ENCODE measurements around the gene ARID5A.

The ARID5A gene

DNA sequence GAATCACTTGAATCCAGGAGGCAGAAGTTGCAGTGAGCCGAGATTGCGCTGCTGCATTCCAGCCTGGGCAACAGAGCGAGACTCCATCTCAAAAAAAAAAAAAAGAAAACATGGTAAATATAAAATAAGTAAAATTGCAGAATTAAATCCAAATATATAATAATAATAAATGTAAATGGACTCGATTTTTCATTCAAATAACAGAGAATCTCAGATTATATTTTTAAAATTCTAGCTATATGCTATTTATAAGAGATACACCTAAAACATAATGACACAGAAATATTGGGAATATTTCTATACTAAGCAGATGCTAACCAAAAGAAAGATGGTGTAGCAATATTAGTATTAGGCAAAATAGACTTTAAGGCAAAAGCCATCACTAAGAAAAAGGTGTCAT lies 16.3 kb upstream of the ARID5A start:
- TF ChIP-seq, protein P1, sequence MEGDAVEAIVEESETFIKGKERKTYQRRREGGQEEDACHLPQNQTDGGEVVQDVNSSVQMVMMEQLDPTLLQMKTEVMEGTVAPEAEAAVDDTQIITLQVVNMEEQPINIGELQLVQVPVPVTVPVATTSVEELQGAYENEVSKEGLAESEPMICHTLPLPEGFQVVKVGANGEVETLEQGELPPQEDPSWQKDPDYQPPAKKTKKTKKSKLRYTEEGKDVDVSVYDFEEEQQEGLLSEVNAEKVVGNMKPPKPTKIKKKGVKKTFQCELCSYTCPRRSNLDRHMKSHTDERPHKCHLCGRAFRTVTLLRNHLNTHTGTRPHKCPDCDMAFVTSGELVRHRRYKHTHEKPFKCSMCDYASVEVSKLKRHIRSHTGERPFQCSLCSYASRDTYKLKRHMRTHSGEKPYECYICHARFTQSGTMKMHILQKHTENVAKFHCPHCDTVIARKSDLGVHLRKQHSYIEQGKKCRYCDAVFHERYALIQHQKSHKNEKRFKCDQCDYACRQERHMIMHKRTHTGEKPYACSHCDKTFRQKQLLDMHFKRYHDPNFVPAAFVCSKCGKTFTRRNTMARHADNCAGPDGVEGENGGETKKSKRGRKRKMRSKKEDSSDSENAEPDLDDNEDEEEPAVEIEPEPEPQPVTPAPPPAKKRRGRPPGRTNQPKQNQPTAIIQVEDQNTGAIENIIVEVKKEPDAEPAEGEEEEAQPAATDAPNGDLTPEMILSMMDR (IDR thresholded peaks at IDR 0.05; ENCODE audit: low read depth, low read length): no peak
- DNase-seq (ENCODE audit: extremely low read depth, low read depth): no peak

DNA sequence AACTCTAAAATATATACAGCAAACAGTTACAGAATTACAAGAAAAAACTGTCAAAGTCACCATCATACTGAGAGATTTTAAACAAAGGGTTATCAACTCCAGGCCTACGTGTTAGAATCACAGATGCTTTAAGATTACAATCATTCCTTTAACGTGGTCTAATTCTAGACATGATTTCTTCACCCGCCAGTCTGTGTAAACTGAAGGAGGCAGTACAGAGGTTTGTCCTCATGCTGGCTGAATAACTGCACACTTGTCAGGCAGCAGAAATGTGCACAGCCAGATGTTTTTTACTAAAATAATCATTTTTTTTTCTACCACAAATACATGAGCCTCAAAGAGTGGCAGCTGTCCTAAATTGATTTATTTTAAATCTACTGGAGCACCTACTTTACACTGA lies 15.9 kb upstream of the ARID5A start:
- no peak for DNase-seq (ENCODE audit: extremely low read depth, low read depth)
- TF ChIP-seq, protein P1 (IDR thresholded peaks at IDR 0.05; ENCODE audit: low read depth, low read length): no peak

DNA sequence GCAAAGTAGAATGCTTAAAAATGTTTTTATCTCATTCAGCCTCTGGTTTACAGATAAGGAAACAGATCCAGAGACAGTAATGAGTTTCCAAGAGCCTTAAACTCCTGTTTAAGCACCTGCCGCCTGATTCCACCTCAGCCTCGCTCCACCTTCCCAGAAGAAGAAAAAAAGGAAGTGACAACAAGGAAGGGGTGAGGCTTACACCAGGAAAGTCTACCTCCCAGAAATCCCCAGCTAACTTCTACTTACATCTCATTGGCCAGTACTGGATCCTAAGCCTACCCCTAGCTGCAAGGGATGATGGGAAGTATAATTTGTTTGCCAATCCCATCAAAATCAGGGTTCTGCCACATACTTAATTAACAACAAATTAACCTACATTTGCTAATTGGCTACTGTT lies 15.3 kb upstream of the ARID5A start:
- TF ChIP-seq, protein P1 (IDR thresholded peaks at IDR 0.05; ENCODE audit: low read depth, low read length): no peak
- no peak for DNase-seq (ENCODE audit: extremely low read depth, low read depth)

GRCh38 chr2:96522304-96523203 lies 14.0 kb upstream of the ARID5A start:
- TF ChIP-seq, protein P1 (IDR thresholded peaks at IDR 0.05; ENCODE audit: low read depth, low read length): no peak
- no peak for DNase-seq (ENCODE audit: extremely low read depth, low read depth)

DNA sequence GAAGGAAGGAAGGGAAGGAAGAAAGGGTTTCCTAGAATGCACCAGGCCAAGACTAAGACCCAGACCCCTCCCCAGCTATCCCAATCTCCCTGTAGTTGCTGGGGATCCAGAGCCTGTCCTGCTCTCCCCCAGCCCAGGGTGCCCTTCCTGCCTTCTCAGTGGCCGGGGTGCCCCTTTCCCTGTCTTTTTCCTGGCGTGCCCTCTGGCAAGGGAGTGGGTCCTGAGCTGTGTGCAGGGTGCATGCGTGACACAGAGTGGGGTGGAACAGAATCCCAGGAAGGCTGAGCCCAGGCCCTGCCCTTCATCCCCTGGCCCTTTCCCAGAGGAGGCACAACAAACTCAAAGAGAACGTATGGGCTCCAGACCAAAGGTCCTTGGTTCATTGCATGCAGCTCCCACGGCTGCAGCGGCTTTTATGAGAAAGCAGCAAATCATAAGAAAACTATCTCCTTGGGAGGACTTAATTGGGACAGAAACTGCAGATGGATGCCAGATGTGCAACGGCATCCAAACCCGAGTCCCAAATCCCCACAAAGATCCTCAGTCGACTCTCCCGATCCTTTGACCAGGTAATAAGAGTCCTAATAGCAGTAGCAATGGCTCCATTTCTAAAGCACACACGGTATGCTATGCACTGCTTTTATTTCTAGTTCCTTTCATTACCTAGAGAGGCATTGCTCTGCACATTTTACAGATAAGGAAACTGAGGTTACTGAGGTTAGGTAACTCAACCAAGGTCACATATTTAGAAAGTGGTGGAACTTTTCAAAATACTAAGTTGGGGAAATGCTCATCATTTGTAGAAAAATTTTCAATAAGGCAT lies 12.7 kb upstream of the ARID5A start:
- no peak for DNase-seq (ENCODE audit: extremely low read depth, low read depth)

DNA sequence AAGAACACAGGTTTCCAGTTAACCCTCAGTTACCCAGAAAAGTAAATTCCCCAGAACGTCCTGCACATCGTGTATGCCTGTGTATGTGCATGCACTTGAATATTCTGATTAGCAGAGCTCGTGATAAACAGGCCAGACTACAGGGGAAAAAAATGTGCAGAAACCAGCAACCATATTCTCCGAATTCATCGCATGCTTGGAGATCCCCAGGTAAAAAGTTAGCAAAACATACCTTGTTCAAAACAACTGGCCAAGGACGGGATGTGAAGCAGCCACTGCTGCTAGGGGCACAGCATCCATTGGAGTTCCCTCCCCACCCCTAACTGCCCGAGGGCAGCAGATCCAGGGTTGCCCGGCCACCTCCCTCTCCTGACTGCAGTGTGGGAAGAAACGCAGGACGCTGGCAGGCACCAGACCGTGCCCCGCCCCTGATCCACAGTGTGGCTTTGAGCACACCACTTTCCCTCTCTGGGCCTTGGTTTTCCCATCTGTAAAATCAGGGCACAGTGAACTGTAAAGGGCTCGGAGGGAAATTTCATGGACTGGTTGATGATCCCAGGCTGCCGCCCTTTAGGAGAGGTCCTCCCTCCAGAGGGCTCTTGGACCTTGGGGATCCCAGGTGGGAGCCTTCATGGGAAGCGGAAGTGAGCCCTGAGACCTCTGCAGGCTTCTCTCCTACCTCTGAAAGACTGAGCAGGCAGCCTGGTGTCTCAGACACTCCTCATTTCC lies 11.9 kb upstream of the ARID5A start:
- DNase-seq (ENCODE audit: extremely low read depth, low read depth): no peak
- TF ChIP-seq, protein P1 (IDR thresholded peaks at IDR 0.05; ENCODE audit: low read depth, low read length): no peak

More for the DNA sequence above, 12.7 kb upstream of the ARID5A start:
- TF ChIP-seq, protein P1 (IDR thresholded peaks at IDR 0.05; ENCODE audit: low read depth, low read length): no peak

Measured in AG09319 (cell line).